ENCODE results near the gene TMEM245. TPM values are rescaled to one million over a fixed set of nuclear protein-coding genes. Genes with fewer than 3 reads are reported as not detected.

The TMEM245 gene
- total and polyA plus RNA-seq, 2 of the 13 experiments (the other 11 are each of a cell fraction or from before 2014, with no cell fraction given): 53.5 to 55.4 TPM

- TF ChIP-seq CREB3 (CRISPR knock-in tag; IDR thresholded peaks at IDR 0.05) (no peak), HNRNPL (IDR thresholded peaks at IDR 0.05; ENCODE audit: low read depth, low read length) (0 out of 2 replicates have a peak, but pooled peaks have one; percentile 21), DNMT1 (CRISPR knock-in tag; IDR thresholded peaks at IDR 0.05) (0 out of 2 replicates have a peak, but pooled peaks have one; percentile 46), ZNF883 (CRISPR knock-in tag; IDR thresholded peaks at IDR 0.05; ENCODE audit: not compliant biosample characterization) (no peak), GATA4 (IDR thresholded peaks at IDR 0.05; ENCODE audit: borderline replicate concordance, low read depth) (no peak), ZNF777 (CRISPR knock-in tag; IDR thresholded peaks at IDR 0.05) (peak; percentile 75), ATF2 (CRISPR knock-in tag; IDR thresholded peaks at IDR 0.05) (peak; percentile 56; the same call in 1 of the 2 replicates), TRIM24 (CRISPR knock-in tag; IDR thresholded peaks at IDR 0.05) (no peak), ISX (CRISPR knock-in tag; conservative IDR thresholded peaks at IDR 0.05) (0 out of 2 replicates have a peak, but pooled peaks have one; percentile 41), MEIS1 (CRISPR knock-in tag; IDR thresholded peaks at IDR 0.05; ENCODE audit: borderline replicate concordance) (no peak; the same call in 1 of the 2 replicates), ZNF20 (CRISPR knock-in tag; IDR thresholded peaks at IDR 0.05) (no peak), ZNF207 (IDR thresholded peaks at IDR 0.05; ENCODE audit: borderline replicate concordance) (no peak), GPBP1L1 (CRISPR knock-in tag; IDR thresholded peaks at IDR 0.05) (no peak), MBD4 (IDR thresholded peaks at IDR 0.05; ENCODE audit: borderline replicate concordance, low read length) (no peak), SP2 (CRISPR knock-in tag; IDR thresholded peaks at IDR 0.05) (no peak), STAT6 (CRISPR knock-in tag; IDR thresholded peaks at IDR 0.05; ENCODE audit: borderline replicate concordance) (no peak), ZNF747 (CRISPR knock-in tag; IDR thresholded peaks at IDR 0.05; ENCODE audit: borderline replicate concordance) (no peak), ZKSCAN5 (CRISPR knock-in tag; IDR thresholded peaks at IDR 0.05) (no peak), ZNF335 (CRISPR knock-in tag; IDR thresholded peaks at IDR 0.05) (no peak), TAF15 (IDR thresholded peaks at IDR 0.05; ENCODE audit: low read depth, low read length, poor library complexity, severe bottlenecking) (no peak), ZNF382 (CRISPR knock-in tag; IDR thresholded peaks at IDR 0.05; ENCODE audit: borderline replicate concordance) (no peak), KDM2A (CRISPR knock-in tag; IDR thresholded peaks at IDR 0.05; ENCODE audit: borderline replicate concordance, low read depth) (peak; percentile 66; the same call in 1 of the 2 replicates), KAT8 (CRISPR knock-in tag; IDR thresholded peaks at IDR 0.05) (peak; percentile 69; the same call in 1 of the 2 replicates), ZNF761 (CRISPR knock-in tag; conservative IDR thresholded peaks at IDR 0.05) (no peak; the same call in 1 of the 2 replicates)
These were observed at the start of gene TMEM245 (continued) for GRCh38 chr9:109119439-109120203.

Data from HepG2 (cell line).